Right cardiac atrium (tissue), 5 donors: Measurements from ENCODE around the gene RABGAP1L. TPM values are rescaled to one million over a fixed set of nuclear protein-coding genes. Genes with fewer than 3 reads are reported as not detected.

ENCODE experiments used
- ATAC-seq, 2 donors: fragments of 200-7000 bp; cut with Tn5 transposase; one replicate each; pipeline versions ENCODE4 v1.8.0 to v1.9.1; 2020; ENCODE audit warnings: moderate library complexity in 2 of 2, mild to moderate bottlenecking in 1 of 2
- DNase-seq, 3 donors: peaks; one replicate each; pipeline ENCODE4 v3.0.0-alpha.2; 2020
- H3K27ac ChIP-seq: one replicate; pipeline ENCODE4 v1.5.1; 2013; ENCODE audit warnings: mild to moderate bottlenecking, low read length, control low read depth, moderate library complexity
- H3K27me3 ChIP-seq: one replicate; pipeline ENCODE4 v1.6.1; 2013; ENCODE audit not compliant: control insufficient read depth, insufficient read depth
- H3K4me1 ChIP-seq: one replicate; pipeline ENCODE4 v1.6.1; 2013; ENCODE audit warnings: low read length; ENCODE audit not compliant: control insufficient read depth, insufficient read depth
- H3K4me3 ChIP-seq: one replicate; pipeline ENCODE4 v1.5.1; 2013; ENCODE audit warnings: low read length, control low read depth
- H3K9me3 ChIP-seq: one replicate; pipeline ENCODE4 v1.6.1; 2013; ENCODE audit warnings: low read length; ENCODE audit not compliant: control insufficient read depth
- WGBS: extraction: QIAGEN DNeasy Blood & Tissue Kit; methylation state at CpG from one replicate; pipeline ENCODE4 v1.1.7; 2013; 5-methylcytosine and 5-hydroxymethylcytosine counted together
- intact Hi-C, 4 donors: fragments of 100-400 bp; cut with DNase I; formaldehyde crosslinking; loops; one replicate each; pipeline versions ENCODE4 v1.11.0 to v1.14.0; 2022 to 2023
- polyA plus RNA-seq: library from polyadenylated mRNA; stranded (reverse); fragments of 200-250 nt; gene quantifications from one replicate; pipeline ENCODE4 v1.2.3, GENCODE V29; 2013
- total RNA-seq, 4 donors: library from RNA; stranded (reverse); fragmentation: NEBNext Ultra II Directional; extraction: Animal tissue kit (Norgen Biotek cat#: 25700); gene quantifications; one replicate each; pipeline ENCODE4 v1.2.1, GENCODE V29; 2021
- donor health status: healthy with polysubstance abuse.
- donor health status: DM: no; HTN: yes; CAD: no.
- donor health status: DM: no; HTN: no; CAD: no.
- donor health status: DM: no; HTN: yes; CAD: no; lungs with severe emphysema.
- donor health status: DM: yes; HTN: yes; CAD: no.

RABGAP1L gene
- total and polyA plus RNA-seq, 5 donors = 174 to 367 (median 186) TPM

DNA sequence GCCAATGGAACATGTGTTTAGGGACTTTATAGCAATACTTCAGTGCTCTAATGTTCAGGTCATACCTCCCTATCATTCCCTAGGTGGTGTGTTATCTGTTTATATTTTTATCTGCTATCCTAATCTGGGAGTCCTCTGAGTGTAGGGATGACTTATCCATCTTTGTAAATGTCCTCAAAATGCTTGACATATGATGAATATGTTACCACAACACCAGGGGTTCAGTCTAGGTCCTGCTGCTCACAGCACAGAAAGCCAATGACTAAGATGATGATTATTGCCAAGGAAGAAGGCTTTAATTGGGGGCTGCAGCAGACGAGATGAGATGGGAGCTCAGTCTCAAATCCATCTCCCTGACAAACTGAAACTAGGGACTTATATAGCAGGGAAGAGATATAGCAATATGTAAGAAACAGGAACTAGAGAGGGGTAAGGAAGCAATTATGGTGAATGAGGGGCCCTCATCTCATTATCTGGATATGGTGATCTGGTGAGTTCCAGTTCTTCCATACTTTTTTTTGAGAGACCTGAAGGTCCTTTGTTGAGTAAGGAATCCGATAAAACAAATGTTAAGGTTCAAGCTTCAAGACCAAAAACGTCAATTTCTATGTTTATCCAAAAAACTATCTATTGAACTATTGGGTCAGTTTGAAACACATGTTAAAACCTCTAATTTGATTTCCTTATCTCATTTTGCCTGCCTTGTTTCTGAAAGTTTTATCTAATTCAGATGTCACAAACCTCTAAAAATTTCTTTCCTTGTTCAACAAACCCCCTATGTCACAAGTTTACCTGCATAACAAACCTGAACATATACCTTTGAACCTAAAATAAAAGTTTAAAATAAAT is 583.7 kb downstream of the RABGAP1L start:
- intact Hi-C loops = loop anchor here in 3 of 4 donors (5.0 to 10.0 kb wide), 2 partner anchors 481 to 488 kb away; no protein-coding TSS in a partner anchor

DNA sequence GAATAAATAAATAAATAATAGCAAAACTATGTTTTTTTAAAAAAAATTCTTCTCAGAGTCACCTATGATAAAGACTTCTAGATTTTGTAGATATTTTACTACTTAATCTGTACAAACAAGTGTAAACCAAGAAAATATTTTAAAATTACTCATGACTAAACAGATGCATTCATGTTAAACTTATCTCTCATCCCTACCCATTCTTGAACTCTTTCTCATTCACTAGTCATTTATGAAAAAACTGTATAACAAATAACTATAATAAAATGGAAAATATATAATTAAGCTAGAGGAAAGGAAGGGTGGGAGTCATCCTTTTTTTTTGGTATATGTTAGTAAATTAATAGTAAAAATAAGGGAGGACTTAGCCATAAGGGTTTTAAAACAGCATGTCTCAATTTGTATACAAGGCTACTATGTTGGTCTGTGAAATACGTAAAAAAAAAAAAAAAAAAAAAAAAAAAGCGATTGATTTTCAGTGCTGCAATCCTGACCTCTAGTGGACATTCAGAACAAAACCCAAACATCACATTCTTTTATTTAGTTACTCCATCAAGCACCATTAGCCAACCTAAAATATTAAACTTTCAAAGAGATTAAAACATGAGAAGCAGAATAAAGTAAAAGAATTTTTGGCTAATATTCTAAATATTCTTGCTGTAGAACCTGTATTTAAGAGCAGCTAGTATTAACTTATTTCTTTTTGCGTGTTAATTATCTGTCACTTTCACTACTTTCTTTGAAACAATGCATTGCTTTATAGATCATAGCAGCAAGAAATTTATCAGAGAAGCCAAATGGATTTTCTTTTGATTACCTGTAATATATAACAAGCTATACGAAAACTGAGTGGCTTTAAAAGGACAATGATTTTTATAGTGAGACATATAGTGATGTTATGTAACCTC is 584.6 kb downstream of the RABGAP1L start:
- H3K27ac ChIP-seq = no peak overlapping the region
- H3K9me3 ChIP-seq = no peaks in the 10 kb centered on the region
- ATAC-seq (peak in 1 of 2 donors; percentile 19), DNase-seq (no peak)
- H3K4me3 ChIP-seq = no peak overlapping the region
- H3K27me3 ChIP-seq = no peaks in the 10 kb centered on the region
- H3K4me1 ChIP-seq = no peaks in the 10 kb centered on the region
- 34% methylated on average over 4 of the region's 4 CpGs for WGBS
- intact Hi-C loops = loop anchor here in 3 of 4 donors (5.0 to 10.0 kb wide), 2 partner anchors 482 to 489 kb away; no protein-coding TSS in a partner anchor

More for the DNA sequence above, 583.7 kb downstream of the RABGAP1L start:
- H3K27me3 ChIP-seq = no peaks in the 10 kb centered on the region
- H3K4me1 ChIP-seq = no peaks in the 10 kb centered on the region
- 68% methylated on average over 3 of the region's 3 CpGs for WGBS
- H3K4me3 ChIP-seq = no peak overlapping the region
- H3K9me3 ChIP-seq = no peaks in the 10 kb centered on the region
- ATAC-seq (no peak), DNase-seq (no peak)
- H3K27ac ChIP-seq = no peak overlapping the region

DNA sequence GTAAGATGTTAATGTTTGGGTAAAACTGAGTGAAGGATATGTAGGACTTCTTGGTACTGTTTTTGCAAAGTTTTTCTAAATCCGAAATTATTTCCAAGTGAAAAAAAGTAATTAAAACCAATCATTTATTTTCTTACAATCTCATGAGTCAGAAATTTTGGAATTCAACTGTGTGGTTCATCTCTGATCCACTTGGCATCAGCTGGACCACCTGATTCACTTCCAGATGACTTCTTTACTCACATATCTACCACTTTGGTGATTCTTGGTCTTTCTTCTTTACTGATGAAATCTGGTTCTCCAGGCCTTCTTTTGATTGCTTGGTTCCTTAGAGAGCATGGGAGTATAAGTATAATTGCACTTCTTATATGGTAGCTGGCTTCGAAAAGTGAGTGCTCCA is 585.6 kb downstream of the RABGAP1L start:
- Histone ChIP-seq H3K9me3 (no peaks in the 10 kb centered on the region), H3K4me1 (no peaks in the 10 kb centered on the region), H3K27me3 (no peaks in the 10 kb centered on the region), H3K4me3 (no peak overlapping the region), H3K27ac (no peak overlapping the region)
- ATAC-seq = no peak
- no peak for DNase-seq
- intact Hi-C loops = loop anchor here (5.0 to 10.0 kb wide), 2 partner anchors 483 to 490 kb away; no protein-coding TSS in a partner anchor
- WGBS = 83% methylated on average over 2 of the region's 2 CpGs

DNA sequence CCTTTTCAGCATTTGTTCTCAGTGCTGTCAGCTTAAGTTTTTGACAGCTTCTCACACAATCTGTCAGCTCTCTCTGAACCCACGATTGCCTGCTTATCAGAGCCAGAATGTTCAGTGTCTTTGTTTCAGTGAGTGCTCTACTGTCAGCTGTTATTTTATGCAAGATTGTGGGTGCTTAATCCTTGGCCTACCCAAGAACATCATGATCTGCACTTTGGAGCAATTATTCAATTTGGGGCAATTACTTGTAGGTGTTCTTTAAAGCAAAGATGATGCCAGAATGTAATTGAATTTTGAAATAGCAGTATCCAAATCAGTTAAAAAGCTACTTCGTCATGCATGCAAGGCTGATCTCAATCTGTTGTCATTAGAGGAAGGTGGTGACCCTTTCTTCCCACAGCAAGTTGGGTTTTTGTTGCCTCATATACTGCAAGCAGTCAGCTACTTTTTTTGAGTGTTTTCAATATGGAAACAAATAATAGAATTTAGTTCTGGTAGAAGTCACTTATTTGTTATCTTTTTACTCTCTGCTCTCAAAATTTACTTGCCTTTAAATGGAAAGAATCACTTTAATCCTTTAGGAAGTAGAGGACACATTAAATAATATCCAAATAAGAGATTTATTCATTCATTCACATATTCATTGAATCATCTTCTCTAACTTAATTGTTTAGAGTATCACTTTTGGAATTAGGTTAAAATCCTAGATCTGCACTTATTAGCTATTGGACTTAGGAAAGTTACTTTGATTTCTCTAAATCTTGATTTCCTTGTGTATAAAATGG is 586.9 kb downstream of the RABGAP1L start:
- ATAC-seq (peak; percentile 56 to 77), DNase-seq (no peak)
- Histone ChIP-seq H3K27me3 (no peaks in the 10 kb centered on the region), H3K4me3 (no peak overlapping the region), H3K4me1 (no peaks in the 10 kb centered on the region), H3K9me3 (no peaks in the 10 kb centered on the region), H3K27ac (no peak overlapping the region)
- 46% methylated on average over 2 of the region's 2 CpGs for WGBS
- intact Hi-C loops = loop anchor here in 2 of 4 donors (5.0 to 10.0 kb wide), 2 partner anchors 484 to 491 kb away; no protein-coding TSS in a partner anchor

DNA sequence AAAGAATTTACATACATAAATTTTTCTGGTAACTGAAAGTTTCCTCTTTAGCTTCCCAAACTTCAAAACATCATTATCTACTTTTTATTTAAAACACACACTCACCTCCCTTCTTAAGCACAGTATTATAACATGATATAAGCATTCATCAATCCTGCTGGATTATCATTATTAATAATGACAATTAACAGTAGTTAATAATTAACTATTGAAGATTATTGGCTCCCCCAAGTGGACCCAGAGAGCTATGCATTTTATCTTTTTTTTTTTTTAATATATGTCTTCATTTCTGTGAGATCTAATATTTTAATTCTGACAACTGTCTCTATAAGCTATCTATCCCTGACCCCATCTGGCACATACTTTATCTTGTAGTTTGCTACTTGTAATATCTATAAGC is 588.3 kb downstream of the RABGAP1L start:
- Histone ChIP-seq H3K27ac (no peak overlapping the region), H3K27me3 (no peaks in the 10 kb centered on the region), H3K4me1 (no peaks in the 10 kb centered on the region), H3K4me3 (no peak overlapping the region), H3K9me3 (no peaks in the 10 kb centered on the region)
- DNase-seq (no peak), ATAC-seq (no peak)
- intact Hi-C loops = loop anchor here in 2 of 4 donors (5.0 to 10.0 kb wide), 2 partner anchors 485 to 493 kb away; no protein-coding TSS in a partner anchor

DNA sequence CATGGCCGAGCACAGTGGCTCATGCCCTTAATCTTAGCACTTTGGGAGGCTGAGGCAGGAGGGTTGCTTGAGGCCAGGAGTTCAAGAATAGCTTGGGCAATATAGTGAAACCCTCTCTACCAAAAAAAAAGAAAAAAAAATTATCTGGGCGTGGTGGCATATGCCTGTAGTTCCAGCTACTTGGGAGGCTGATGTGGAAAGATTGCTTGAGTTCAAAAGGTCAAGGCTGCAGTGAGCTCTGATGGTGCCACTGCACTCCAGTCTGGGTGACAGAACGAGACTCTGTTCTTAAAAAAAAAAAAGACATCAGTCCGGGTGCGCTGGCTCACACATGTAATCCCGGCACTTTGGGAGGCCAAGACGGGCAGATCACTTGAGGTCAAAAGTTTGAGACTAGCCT is 589.3 kb downstream of the RABGAP1L start:
- intact Hi-C loops = loop anchor here in 2 of 4 donors (5.0 to 10.0 kb wide), 2 partner anchors 486 to 494 kb away; no protein-coding TSS in a partner anchor
- H3K27me3 ChIP-seq = no peaks in the 10 kb centered on the region
- no peak overlapping the region for H3K4me3 ChIP-seq
- WGBS = 88% methylated on average over 7 of the region's 7 CpGs
- DNase-seq (peak in 1 of 3 donors; percentile 14), ATAC-seq (no peak)
- H3K4me1 ChIP-seq = peaks cover 1% of the 10 kb centered on the region
- no peak overlapping the region for H3K27ac ChIP-seq
- H3K9me3 ChIP-seq = no peaks in the 10 kb centered on the region

DNA sequence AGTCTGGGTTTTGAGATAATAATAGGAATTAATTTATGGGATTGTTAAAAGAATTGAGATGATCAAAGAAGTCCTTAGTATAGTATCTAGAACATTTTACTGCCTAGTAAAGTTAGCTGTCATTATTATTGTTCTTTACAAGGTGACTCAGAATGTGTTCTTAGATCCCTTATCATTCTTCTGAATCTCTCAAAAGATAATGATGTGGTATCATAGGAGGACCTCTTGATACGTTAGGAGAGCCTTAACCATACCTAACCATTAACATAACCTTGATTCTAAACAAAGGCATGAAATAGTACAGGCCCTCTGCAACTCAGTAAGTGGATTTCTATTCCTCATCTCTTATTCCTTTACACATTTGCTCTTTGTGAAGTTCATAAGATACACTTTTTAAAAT is 593.8 kb downstream of the RABGAP1L start:
- intact Hi-C loops = no loop called here
- Histone ChIP-seq H3K27ac (no peak overlapping the region), H3K4me3 (no peak overlapping the region), H3K4me1 (peaks cover 1% of the 10 kb centered on the region), H3K27me3 (no peaks in the 10 kb centered on the region), H3K9me3 (no peaks in the 10 kb centered on the region)
- DNase-seq = no peak
- ATAC-seq = no peak
- 72% methylated on average over 1 of the region's 1 CpG for WGBS

DNA sequence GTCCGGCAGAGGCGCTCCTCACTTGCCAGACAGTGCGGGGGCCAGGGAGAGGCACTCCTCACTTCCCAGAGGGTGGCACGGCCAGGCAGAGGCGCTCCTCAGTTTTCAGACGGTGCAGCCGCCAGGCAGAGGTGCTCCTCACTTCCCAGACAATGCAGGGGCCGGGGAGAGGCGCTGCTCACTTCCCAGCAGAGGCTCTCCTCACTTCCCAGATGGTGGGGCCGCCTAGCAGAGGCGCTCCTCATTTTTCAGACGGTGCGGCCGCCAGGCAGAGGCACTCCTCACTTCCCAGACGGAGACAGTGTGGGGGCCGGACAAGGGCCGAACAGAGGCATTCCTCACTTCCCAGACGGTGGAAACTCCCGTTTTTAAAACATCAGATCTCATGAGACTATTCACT is 602.0 kb downstream of the RABGAP1L start:
- Histone ChIP-seq H3K27ac (no peak overlapping the region), H3K27me3 (no peaks in the 10 kb centered on the region), H3K9me3 (no peaks in the 10 kb centered on the region), H3K4me1 (no peaks in the 10 kb centered on the region), H3K4me3 (no peak overlapping the region)
- intact Hi-C loops = no loop called here
- DNase-seq (peak in 1 of 3 donors; percentile 43), ATAC-seq (no peak)
- 88% methylated on average over 19 of the region's 19 CpGs for WGBS

DNA sequence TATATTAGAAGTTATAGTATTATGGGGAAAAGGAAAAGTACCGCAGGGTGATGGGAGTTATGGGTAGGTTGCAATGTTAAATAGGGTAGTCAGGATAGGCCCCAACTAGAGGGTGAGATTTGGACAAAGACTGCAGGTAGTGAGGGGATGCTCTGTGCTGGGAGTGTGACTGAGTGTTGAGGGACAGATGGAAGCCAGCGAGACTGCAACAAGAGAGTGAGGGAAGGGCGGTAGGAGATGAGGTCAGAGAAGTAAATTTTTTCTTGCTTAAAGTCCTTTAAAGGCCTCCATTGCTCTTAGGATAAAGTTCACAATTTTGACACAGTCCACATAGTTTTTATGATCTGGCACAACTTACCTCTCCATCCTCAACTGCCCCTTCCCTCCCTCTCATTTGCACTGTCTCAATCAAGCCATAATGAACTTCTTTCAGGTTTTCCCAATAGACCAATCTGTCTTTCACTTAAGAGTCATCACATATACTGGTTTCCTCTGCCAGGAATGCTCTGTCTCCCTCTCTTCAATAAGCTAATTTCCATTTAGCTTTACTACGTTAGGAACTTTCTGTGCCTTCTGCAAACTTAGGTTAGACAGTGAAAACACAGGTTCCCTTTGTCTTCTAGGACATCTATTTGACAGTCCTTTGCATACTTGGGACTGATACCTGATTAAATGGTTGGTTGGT is 602.7 kb downstream of the RABGAP1L start:
- intact Hi-C loops = no loop called here
- Histone ChIP-seq H3K27ac (no peak overlapping the region), H3K4me1 (no peaks in the 10 kb centered on the region), H3K9me3 (no peaks in the 10 kb centered on the region), H3K27me3 (no peaks in the 10 kb centered on the region), H3K4me3 (no peak overlapping the region)
- no peak for DNase-seq
- ATAC-seq = no peak
- 92% methylated on average over 4 of the region's 4 CpGs for WGBS

DNA sequence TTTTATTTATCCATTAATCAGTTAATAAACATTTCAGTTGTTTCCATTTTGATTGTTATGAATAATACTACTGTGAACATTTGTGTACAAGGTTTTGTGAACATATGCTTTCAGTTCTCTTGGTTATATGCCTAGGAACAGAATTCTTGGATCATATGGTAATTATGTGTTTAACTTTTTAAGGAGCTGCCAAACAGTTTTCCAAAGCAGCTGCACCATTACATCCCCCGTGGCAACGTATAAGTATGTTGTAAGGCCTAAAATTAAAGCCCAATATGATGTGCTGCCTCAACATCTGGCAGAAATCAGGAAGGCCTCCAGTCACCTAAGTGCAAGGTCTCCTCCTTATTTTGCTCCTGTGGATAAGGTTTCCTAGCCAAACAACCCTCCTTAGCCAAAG is 604.9 kb downstream of the RABGAP1L start:
- Histone ChIP-seq H3K9me3 (no peaks in the 10 kb centered on the region), H3K4me1 (no peaks in the 10 kb centered on the region), H3K27me3 (no peaks in the 10 kb centered on the region), H3K4me3 (no peak overlapping the region), H3K27ac (no peak overlapping the region)
- WGBS = 71% methylated on average over 2 of the region's 2 CpGs
- DNase-seq (no peak), ATAC-seq (no peak)
- intact Hi-C loops = no loop called here
